Ureter (tissue), 1 donor: ENCODE results near the gene ITGAD. TPM values are rescaled to one million over a fixed set of nuclear protein-coding genes. Genes with fewer than 3 reads are reported as not detected.
A peak's percentile ranks its signal among the peaks of the same experiment; 100 is the strongest.
"Not testable (repeated sequence)": the region's sequence is repeated elsewhere in the genome, so short reads cannot be mapped to it uniquely, and the experiment has no call there.

Experiments
- DNase-seq: peaks from one replicate; pipeline ENCODE4 v3.0.0-alpha.2; 2020; ENCODE audit warnings: low spot score
- total RNA-seq: library from RNA; stranded (reverse); gene quantifications from one replicate; pipeline ENCODE4 v1.2.4, GENCODE V29; 2023
- donor health status: DM: yes; HTN: yes; CAD: no.

Gene ITGAD
- total RNA-seq, 1 donor from 2014 or later = not detected

DNA sequence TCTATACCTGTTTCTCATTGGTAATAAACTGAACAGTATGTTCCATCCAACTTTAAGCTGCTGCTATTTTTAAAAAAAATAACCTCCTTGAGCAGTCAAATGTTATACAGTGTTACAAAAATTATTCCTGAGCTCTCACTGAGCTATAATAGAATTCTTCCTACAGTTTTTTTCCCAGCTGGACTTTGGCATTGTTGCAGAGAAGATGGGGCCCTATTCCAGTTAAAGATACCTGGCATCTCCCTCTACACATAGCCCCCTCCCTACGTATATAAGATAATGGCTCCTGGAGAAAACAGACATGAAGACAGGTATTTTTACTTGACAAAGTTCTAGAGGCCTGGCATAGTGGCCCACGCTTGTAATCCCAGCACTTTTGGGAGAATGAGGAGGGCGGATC is 36.7 kb downstream of the ITGAD start:
- no peak for DNase-seq

DNA sequence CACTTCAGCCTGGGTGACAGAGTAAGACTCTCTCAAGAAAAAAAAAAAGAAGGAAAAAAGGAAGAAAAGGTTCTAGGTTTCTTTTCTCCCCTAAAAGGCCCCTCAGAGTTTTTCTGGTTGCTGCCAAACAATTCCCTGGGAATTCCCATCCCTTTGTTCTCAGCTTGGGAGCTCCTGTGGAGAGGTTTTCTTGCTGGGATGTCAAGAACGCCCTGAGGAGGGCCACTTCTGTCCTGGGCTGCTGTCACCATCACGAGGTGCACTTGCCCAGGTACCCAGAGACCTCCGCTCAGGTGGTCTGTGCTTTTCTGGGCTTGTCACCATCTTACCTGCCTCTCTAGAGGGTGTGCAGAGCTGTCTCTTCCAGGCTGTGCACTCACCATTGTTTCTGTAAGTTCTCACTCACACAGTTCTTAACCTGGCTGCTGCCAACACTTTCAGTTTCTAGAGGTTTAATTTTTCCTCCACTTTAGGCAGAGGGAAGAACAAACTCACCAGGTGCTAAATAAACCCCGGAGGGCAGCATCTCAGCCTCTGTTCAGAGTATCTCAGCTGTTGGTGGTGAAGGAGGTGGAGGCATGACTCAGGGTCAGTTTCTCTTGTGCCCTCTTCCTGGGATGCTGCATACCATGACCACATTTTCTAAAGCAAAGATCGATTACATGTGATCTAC is 37.4 kb downstream of the ITGAD start:
- no peak for DNase-seq

GRCh38 chr16:31435341-31436220 is 42.4 kb downstream of the ITGAD start:
- DNase-seq = no peak

DNA sequence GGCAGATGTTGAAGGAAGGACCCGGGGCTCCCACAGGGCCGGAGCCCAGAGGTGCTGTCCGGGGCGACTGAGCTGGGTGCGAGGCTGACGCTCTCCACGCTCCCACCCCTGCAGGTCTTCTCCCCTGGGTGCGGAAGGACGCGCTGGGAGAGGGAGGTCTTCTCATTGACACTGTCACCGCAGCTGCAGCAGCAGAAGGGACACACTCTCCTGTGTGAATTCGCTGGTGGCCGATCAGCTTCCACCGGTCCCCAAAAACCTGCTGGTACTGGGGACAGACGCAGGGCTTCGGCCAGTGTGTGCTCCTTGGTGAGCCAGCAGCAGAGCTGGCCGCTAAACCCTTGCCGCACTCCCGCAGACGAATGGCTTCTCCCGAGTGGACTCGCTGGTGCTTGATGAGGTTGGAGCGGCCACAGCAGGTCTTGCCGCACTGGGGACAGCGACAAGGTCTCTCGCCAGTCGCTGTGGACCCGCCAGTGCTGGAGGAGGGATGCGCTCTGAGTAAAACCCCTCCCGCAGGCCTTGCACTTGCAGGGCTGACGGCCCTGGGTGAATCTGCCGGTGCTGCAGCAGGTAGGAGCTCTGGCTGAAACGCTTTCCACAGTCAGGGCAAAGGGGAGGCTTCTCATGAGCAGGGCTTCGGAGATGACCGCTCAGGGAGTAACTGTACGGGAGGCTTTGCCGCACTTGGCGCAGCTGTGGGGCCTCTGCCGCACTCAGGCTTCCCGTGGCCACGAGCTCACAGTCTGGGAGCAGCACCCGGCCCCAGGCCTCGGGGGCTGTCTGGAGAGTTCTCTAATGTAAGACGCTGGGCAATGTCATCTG is 43.3 kb downstream of the ITGAD start:
- DNase-seq = no peak

DNA sequence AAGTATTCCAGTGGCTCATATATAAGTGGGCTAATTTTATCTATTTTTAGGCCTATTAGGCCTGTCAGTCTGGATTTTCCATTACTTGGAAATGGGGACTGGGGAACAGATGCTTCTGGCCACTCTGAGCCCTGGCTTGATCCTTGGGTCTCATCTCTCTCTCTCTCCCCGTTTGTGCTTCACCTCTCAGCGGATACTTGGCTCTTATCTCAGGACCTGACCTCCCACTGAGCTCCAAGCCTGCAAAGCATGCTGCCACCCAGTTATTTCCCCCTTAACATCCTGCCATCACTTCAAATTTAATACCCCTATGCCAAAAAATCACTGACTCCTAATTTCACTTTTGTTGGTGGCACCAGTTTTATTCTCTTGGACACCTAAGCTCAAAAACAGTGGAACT is 45.3 kb downstream of the ITGAD start:
- no peak for DNase-seq

GRCh38 chr16:31439023-31439422 is 45.9 kb downstream of the ITGAD start:
- DNase-seq = not testable (repeated sequence)

- DNase-seq = no peak
These were observed 46.4 kb downstream of the ITGAD start for GRCh38 chr16:31439519-31439918.

GRCh38 chr16:31440516-31441184 is 47.5 kb downstream of the ITGAD start:
- DNase-seq = no peak

DNA sequence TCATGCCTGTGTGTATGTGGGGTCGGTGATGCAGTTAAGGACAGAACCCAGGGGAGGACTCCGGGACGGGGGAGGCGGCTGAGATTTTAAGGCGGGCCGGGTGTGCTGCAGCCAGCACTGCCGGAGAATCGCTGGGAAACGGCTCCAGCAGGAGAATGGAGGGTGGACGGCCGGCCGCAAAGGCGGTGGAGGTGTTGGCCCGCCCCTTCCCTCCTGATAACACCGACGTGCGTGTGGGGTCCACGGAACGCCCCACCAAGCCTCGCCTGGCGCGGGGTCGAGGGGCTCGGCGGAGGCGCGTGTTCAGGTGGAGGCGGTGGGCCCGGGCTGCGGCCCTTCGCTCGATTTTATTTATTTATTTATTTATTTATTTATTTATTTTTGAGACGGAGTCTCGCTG is 48.8 kb downstream of the ITGAD start:
- DNase-seq = no peak

GRCh38 chr16:31445931-31446330 is 52.8 kb downstream of the ITGAD start:
- not testable (repeated sequence) for DNase-seq

- no peak for DNase-seq
These were observed 58.1 kb downstream of the ITGAD start for GRCh38 chr16:31451201-31451600.

DNA sequence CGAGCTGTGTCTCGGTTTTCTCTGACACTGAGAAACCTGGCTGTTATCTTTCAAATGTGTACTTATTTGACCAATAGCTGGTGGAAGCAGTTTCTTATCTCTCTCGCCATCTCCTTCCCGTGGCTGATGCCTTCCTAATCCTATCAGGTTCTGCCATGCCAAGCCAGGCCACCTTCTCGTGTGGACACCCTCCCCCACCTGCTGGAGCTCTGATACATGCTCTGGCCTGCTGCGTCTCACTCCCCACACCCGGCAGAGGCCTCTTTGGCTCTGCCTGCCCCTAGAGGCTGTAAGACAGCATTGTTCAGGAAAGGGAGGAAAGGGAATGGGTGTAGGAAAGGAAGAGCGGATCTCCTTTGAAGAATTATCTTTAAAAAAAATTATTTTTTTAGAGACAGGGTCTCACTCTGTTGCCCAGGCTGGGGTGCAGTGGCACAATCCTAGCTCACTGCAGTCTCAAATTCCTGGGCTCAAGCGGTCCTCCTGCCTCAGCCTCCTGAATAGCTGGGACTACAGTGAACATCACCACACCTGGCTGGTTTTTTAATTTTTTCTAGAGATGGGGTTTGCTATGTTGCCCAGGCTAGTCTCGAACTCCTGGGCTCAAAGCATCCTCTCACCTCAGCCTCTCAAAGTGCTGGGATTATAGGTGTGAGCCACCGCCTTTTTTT is 58.7 kb downstream of the ITGAD start:
- DNase-seq = peak; percentile 82

- DNase-seq = no peak
These were observed 59.5 kb downstream of the ITGAD start for GRCh38 chr16:31452631-31453106.

GRCh38 chr16:31453255-31454204 is 60.4 kb downstream of the ITGAD start:
- no peak for DNase-seq

- no peak for DNase-seq
These were observed 62.6 kb downstream of the ITGAD start for GRCh38 chr16:31455601-31456314.

DNA sequence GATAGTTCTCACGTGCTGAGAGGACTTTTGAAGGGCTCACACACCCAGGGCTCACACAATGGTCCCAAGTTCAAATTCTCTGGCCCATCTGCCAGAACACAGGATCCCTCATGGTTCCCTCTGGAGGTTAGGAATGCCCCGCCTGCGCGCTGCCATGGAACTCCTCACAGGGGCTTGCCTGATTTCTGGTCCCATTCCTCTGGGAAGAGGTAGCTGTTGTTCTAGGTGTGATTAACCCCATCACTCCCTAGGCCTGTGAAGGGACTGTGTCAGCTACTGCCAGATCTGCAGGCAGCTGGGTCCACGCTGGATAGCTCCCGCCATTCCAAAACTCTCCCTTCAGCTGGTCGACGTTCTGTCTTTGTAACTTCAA is 63.8 kb downstream of the ITGAD start:
- no peak for DNase-seq

DNA sequence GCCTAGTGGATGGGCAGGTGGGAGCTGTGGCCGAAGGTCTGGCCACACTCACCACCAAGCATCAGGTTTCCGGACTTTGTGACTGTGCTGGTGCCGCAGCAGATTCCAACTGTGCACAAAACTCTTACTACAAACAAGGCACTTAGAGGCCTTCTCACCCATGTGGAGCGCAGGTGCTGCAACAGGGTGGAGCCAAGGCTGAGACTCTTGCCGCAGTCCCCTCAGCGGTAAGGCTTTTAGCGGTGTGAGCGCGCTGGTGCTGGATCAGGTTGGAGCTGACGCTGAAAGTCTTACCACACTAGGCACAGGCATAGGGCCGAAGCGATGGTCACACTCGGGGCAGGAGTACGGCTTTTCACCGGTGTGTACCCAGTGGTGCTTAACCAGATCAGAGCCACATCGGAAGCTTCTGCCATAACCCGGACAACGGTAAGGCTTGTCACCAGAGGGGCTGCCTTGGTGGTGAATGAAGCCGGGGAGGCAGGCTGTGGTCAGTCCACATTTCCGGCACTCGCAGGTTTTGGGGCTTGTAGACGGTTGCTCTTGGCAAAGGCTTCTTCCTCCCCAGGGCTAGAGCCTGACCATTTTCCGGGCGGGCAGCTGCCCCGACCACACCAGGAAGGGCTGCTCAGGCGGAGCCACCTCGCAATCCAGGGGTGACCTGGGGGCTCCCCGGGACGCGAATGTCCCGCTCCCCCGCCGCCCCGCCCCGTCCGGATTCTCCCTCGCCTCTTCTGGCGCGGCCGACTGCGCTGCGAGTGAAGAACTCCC is 65.1 kb downstream of the ITGAD start:
- no peak for DNase-seq
